Measurements from ENCODE around the gene GRK5.

The GRK5 gene

DNA sequence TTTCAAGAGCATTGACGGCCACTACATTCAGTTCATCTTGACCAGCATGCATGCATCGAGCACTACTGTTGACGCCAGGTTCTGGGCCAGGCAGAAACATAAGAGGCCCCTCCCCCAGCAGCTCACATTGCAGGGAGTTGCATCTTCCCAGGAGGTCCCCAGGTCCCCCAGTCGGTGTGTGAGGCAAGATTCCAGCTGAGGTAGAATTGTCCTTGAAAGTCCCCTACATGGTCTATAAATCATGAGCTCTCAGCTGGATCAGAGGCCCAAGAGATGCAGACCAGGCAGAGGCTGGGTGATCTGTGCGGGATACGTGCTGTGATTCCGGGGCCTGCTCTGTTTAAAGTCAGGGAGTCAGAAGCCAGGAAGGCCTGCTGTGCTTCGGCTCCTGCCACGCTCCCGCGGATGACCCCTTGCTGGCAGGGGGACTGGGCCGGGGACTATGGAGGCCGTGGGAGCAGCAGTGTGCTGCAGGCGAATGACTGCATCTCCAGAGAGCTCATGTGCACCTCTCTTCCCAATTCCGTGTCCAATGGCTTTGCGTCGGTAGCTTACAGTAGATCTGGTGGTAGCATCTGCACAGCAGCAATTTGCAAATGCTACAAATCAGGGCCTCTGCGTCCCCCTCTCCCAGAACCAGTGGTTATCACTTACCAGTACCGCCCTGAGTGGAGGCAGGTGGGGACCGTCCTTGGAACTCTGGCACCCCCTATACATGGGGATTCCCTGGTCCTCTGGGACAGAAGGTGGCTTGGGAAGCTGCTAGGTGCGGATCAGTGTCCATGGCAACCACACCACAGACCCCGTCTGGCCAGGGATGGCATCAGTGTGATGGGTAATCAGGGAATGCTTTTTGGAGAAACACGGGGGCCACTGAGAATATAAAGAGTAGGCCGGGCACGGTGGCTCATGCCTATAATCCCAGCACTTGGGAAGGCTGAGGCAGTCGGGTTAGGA, 241.5 kb downstream of the GRK5 start:
- no peaks in the 10 kb centered on the region for H3K27me3 ChIP-seq (ENCODE audit: low read depth, low read length)
- H3K36me3 ChIP-seq (replicated peaks; ENCODE audit: low read depth, low read length), result no peaks in the 10 kb centered on the region
- no peak overlapping the region for H3K27ac ChIP-seq (ENCODE audit: low read length)
- no peak overlapping the region for H3K4me3 ChIP-seq (ENCODE audit: low read length)
- no peak overlapping the region for H3K4me2 ChIP-seq (ENCODE audit: low read length)
- H3K9me3 ChIP-seq (ENCODE audit: insufficient read depth, low read length), result no peaks in the 10 kb centered on the region
- no peak for TF ChIP-seq EZH2phosphoT487 (IDR thresholded peaks at IDR 0.05; ENCODE audit: low read depth)
- TF ChIP-seq, protein P1, sequence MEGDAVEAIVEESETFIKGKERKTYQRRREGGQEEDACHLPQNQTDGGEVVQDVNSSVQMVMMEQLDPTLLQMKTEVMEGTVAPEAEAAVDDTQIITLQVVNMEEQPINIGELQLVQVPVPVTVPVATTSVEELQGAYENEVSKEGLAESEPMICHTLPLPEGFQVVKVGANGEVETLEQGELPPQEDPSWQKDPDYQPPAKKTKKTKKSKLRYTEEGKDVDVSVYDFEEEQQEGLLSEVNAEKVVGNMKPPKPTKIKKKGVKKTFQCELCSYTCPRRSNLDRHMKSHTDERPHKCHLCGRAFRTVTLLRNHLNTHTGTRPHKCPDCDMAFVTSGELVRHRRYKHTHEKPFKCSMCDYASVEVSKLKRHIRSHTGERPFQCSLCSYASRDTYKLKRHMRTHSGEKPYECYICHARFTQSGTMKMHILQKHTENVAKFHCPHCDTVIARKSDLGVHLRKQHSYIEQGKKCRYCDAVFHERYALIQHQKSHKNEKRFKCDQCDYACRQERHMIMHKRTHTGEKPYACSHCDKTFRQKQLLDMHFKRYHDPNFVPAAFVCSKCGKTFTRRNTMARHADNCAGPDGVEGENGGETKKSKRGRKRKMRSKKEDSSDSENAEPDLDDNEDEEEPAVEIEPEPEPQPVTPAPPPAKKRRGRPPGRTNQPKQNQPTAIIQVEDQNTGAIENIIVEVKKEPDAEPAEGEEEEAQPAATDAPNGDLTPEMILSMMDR (IDR thresholded peaks at IDR 0.05; ENCODE audit: low read depth, low read length), result no peak
- no peak overlapping the region for H3K9ac ChIP-seq (ENCODE audit: low read length)
- H2AFZ ChIP-seq (ENCODE audit: low read depth, low read length), result no peak overlapping the region
- no peaks in the 10 kb centered on the region for H3K79me2 ChIP-seq (ENCODE audit: low read length)
- no peaks in the 10 kb centered on the region for H3K4me1 ChIP-seq (ENCODE audit: low read length)
- H4K20me1 ChIP-seq (ENCODE audit: insufficient read depth, low read length), result no peaks in the 10 kb centered on the region

DNA sequence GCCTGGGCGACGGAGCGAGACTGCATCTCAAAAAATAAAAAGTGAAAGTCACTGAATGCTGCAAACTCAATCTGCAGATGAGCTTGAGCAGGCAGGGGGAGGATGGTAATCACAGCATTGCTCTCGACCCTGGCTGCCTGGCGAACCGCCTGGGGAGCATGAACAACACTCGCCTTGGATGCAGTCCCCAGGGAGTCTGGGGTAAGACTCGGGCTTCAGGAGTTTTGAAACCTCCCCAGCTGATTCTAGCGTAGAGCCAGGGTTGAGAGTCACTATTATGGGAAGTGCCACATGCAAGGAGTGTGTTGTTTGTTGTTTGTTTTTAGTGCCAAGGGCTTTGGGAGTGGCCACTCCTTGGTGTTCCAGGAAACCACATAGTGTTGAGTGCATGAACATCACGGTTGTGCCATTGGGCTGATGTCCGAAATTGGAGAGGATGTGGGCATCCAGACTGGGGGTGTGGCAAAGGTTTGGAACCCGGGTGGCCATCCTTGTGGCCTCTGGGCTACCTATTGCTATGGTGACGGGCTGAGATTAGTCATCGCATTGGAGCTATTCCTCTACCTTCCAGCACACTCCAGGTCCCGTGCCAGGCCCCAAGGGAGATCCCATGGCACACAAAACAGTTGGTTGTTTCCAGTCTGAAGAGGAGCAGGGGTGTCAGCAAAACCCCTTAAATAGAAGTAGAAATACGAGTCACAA, 242.5 kb downstream of the GRK5 start:
- Histone ChIP-seq H3K36me3 (replicated peaks; ENCODE audit: low read depth, low read length) (no peaks in the 10 kb centered on the region), H3K4me3 (ENCODE audit: low read length) (no peak overlapping the region), H3K27me3 (ENCODE audit: low read depth, low read length) (no peaks in the 10 kb centered on the region), H3K79me2 (ENCODE audit: low read length) (no peaks in the 10 kb centered on the region), H3K4me2 (ENCODE audit: low read length) (no peak overlapping the region), H2AFZ (ENCODE audit: low read depth, low read length) (no peak overlapping the region), H3K4me1 (ENCODE audit: low read length) (no peaks in the 10 kb centered on the region), H4K20me1 (ENCODE audit: insufficient read depth, low read length) (no peaks in the 10 kb centered on the region), H3K9ac (ENCODE audit: low read length) (no peak overlapping the region), H3K9me3 (ENCODE audit: insufficient read depth, low read length) (no peaks in the 10 kb centered on the region), H3K27ac (ENCODE audit: low read length) (no peak overlapping the region)
- TF ChIP-seq, protein P1 (IDR thresholded peaks at IDR 0.05; ENCODE audit: low read depth, low read length), result no peak
- TF ChIP-seq EZH2phosphoT487 (IDR thresholded peaks at IDR 0.05; ENCODE audit: low read depth), result no peak

DNA sequence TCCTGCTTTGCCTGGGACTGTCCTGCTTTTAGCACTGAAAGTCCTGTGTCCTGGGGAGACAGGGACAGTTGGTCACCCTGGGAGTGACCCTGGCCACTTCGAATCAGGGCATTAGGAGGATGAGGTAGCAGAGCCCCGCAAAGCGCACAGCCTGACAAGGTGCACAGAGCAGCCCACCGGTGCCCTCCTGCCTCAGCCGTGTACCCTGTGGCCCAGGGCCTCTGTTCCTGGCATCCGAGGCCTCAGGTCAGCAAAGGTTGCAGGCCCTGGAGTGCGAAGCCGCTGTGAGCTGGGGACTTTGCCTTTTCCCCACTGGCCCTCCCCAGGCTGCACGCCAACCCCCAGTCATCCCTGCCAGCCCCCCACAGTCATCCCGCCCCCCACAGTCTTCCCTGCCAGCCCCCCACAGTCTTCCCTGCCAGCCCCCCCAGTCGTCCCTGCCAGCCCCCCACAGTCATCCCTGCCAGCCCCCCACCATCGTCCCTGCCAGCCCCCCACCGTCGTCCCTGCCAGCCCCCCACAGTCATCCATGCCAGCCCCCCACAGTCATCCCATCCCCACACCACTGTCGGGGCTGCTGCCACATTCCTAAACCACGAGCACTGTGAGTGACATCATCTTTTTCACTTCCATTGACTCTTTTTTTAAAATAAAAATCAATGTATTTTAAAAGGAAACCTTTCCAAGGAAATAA, 243.4 kb downstream of the GRK5 start:
- Histone ChIP-seq H3K36me3 (replicated peaks; ENCODE audit: low read depth, low read length) (no peaks in the 10 kb centered on the region), H3K79me2 (ENCODE audit: low read length) (no peaks in the 10 kb centered on the region), H3K27ac (ENCODE audit: low read length) (no peak overlapping the region), H3K4me1 (ENCODE audit: low read length) (peaks cover 6% of the 10 kb centered on the region), H3K9me3 (ENCODE audit: insufficient read depth, low read length) (no peaks in the 10 kb centered on the region), H4K20me1 (ENCODE audit: insufficient read depth, low read length) (no peaks in the 10 kb centered on the region), H3K27me3 (ENCODE audit: low read depth, low read length) (no peaks in the 10 kb centered on the region), H3K9ac (ENCODE audit: low read length) (no peak overlapping the region), H2AFZ (ENCODE audit: low read depth, low read length) (no peak overlapping the region), H3K4me2 (ENCODE audit: low read length) (no peak overlapping the region), H3K4me3 (ENCODE audit: low read length) (no peak overlapping the region)
- TF ChIP-seq, protein P1 (IDR thresholded peaks at IDR 0.05; ENCODE audit: low read depth, low read length), result no peak
- TF ChIP-seq EZH2phosphoT487 (IDR thresholded peaks at IDR 0.05; ENCODE audit: low read depth), result no peak

All from OCI-LY3 (cell line).